Stimulated activated naive CD4-positive, alpha-beta T cell (primary cell): ENCODE results near the gene PTPRJ.

Experiments
- DNase-seq, 6 experiments: peaks; one replicate each; lab custom pipeline; 2025; lab: John Stamatoyannopoulos, UW

PTPRJ gene

DNA sequence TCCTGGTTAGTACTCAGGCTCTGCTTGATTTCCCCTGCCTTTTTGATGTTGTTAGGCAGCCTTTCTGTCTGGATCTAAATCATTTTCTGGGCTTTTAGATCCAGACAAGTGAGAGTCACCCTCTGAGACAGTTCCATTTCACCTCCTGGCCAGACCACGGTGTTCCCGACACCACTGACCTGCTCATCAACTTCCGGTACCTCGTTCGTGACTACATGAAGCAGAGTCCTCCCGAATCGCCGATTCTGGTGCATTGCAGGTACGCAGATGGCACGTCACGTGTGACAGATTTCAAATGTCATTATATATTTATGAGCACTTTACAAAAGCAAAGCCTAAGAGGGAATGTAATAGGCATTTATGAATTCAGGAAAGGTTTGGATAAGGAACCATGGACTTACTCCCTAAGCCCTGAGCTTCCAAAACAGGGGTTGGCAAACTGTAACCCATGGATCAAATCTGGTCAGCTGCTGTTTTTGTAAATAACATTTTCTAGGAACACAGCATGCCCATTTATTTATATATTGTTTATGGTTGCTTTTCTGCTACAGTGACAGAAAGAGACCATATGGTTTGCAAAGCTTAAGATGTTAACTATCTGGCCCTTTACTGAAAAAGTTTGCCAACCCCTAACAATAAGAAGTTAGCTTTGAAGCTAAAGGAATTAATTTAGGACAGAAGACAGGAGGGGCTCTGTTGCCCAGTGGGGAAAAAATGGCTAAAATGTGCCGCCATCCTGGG, 183.2 kb downstream of the PTPRJ start:
- no peak for DNase-seq

DNA sequence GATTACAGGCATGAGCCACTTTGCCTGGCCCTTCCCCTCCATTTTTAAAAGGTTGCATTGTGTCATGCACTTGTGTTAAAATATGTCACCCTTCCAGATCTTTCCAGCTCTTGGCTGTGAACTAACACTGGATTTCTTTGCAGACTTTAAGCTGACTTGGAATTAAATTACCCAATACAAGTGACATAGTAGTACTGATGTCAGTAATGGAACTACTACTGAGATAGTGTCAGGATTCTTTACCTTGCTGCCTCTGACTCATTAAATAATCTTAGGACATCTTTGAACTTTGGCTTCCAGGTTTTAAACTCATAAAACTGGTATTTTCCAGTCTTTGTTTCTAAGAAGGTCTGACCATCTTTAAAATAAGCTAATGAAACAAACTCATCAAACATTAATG, 184.5 kb downstream of the PTPRJ start:
- no peak for DNase-seq

DNA sequence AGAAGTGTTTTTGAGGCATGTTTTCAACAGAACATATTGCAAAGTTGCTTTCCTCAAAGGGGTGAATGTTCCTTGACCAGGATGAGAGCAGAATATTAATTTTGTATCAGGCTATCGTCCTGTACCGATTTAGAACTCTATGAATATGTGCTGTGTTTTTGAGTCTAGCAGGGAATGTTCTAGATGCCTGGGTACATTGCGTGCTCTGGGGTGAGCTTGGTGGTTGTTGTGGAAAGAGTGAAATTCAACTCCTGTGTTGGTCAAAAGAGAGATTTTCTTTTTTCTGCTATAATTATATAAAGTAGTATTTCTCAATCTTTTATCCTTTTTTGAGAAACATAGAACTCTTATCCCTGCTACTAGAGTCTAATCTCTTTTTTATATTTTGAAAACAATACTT, 185.1 kb downstream of the PTPRJ start:
- DNase-seq, result no peak

DNA sequence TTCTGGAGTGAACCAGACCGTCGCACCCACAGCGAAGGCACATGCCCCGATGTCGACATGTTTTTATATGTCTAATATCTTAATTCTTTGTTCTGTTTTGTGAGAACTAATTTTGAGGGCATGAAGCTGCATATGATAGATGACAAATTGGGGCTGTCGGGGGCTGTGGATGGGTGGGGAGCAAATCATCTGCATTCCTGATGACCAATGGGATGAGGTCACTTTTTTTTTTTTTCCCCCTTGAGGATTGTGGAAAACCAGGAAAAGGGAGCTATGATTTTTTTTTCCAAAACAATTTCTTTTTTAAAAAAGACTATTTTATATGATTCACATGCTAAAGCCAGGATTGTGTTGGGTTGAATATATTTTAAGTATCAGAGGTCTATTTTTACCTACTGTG, 187.0 kb downstream of the PTPRJ start:
- no peak for DNase-seq

DNA sequence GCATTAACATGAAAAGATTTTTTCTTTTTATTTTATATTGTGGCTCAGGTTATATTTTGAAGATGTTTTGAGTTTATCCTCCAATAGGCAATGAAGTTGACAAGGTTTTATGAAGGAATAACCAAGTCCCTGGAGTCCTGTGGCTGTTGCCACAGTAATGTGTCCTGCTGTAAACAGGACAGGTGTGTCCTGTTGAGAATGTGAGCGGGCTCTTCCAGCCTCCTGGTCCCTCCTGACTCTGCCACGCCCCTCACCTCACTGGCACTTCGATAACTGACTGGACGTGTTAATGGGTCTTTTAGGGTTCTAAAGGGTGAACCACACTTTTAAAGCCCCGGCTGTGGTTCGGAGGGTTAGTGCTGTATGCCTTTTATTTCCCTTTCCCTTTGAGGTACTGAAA, 188.5 kb downstream of the PTPRJ start:
- no peak for DNase-seq

DNA sequence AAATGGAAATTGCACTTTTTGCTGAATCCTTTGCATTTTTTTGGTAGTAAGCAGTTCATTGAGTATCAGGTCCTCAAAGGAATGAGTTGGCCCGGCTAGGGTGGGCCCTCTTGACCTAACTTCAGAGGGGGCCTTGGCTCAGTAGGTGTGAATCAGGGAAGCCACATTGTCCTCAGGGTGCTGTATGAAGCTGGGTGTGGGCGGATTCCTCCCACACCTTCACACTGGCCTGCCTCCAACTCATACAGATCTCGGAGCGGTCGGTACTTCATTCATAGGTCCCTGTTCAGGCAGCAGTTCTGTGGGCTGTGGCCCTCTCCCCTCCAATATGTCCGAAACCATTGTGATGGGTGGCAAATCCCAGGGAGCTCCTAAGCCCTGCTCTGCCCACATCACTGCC, 188.9 kb downstream of the PTPRJ start:
- no peak for DNase-seq

DNA sequence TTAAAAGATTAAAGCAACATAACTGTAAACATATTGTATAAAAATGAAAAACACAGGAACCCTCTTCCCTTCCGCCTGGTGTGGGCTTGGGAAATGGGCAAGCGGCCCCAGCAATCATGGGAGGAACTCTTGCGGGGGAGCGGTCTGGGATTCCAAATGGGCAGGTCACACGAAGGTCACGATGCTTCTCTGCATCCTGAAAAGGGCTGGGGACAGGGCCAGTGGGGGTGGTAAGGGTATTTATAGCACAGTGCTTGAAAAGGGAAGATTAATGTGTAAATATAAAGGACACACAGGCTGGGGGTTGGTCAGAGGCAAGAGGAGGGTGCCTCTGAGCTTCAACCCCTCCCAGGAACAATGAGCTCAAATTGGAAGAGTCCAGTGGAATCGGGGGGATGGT, 189.4 kb downstream of the PTPRJ start:
- DNase-seq, result no peak

DNA sequence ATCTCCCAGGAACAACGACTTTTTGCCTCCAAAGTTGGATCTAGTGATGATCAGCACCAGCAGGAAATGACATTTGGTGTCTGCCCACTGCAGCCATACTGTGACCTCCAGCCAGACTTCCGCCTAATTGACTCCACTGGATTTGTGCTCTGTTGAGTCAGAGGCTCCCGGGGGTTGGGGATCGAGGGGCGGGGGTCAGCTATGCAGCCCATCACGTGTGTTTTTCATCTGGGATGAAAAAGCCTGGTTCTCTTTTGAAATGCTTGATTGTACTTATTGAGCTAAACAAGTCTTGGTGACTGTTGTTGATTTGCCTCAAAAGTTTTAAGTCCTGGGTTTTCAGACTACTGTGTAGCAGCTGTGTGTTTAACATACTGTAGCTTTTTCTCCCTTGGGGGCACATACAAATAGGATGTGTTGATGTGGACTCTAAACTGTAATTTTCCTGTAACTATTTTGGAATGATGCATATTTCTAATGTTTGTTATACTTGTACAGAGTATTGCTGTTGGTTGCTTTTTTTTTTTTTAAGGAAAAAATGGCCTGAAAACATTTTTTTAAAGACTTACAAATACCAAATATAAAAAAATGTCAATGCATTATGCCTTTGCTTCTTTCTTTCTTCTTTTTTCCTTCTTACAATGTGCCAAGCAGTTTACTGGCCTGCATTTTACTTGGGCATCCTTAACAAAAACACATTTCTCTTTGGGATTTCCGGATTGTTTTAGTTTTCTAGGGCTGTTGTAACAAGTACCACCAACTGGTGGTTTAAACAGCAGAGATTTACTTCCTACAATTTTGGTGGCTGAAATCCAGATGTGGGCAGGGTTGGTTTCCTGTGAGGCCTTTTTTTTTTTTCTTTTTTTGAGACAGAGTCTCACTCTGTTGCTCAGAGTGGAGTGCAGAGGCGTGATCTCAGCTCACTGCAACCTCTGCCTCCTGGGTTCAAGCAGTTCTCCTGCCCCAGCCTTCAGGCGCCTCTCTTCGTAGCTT, 190.2 kb downstream of the PTPRJ start:
- DNase-seq, result peak in 1 of 6 experiments; percentile 11

DNA sequence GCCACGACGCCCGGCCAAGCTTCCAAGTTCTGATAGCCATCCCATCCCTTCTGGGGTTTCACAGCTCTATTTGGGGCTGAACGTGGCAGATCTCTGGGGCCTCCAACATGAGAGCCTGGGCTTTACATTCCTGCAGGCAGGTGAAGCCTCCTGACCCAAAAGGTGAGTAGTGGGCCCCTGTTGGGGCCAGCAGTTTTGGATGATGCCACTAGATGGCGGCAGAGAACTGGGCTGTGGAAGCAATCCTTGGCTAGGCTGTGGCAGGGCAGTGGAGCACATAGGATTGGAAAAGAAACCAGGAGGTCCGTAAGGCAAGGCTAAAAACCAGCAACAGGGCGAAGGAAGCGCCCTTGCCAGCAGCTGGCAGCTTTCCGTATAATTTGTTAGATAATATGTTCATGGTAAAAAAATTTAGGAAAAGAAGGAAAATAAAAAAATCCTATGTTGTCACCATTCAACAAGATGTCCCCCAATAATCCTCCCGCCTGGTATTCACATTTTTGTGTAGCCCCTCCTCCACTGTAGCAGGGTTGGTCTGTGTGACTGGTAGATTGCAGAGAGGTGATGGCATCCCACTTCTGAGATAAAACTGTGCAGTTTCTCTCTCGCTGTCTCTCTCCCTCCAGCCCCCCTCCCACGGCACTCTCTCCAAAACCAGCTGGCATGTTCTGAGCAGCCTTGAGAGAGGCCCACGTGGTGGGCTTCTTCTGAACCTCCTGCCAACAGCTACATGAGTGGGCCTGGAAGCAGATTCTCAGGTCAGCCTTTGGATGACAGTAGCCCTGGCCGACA, 192.7 kb downstream of the PTPRJ start:
- DNase-seq, result peak in 5 of 6 experiments; percentile 26 to 66 (median 46)

DNA sequence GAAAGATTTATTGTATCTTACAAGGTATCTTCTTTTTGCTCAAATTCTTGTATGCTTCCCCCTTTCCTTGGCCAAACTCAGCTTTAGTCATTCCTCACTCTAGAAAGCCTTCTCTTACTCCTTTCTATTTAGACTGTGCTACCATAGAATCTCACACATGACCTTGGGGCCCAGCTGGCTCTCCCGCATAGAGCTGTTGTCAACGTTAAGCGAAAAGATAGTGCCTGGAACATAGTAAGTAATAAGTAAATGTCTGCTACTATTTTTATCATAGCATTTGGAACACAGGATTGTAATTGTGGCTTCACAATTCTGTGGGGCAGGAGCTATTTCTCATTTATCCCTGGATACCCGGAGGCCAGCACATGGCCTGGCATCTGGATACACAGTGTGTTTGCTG, 197.3 kb downstream of the PTPRJ start:
- no peak for DNase-seq

DNA sequence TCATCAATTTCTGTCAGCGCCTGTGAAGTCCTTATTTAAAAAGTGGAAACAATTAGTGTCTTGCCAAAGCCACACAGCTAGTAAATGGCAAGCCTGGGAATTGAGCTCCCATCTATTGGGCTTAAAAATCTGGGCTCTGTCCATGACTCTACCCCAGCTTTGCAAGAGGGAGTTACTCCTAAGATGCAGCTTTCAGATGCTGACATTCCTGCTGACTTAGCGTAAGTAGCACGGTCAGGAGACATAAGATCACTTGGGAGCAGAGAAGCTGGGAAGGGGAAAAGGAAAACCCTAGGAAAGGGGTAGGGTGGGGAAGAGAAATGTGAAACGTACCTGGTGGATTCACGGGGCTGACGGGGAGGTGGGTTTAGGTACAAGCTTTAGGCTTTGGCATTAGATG, 200.3 kb downstream of the PTPRJ start:
- no peak for DNase-seq

DNA sequence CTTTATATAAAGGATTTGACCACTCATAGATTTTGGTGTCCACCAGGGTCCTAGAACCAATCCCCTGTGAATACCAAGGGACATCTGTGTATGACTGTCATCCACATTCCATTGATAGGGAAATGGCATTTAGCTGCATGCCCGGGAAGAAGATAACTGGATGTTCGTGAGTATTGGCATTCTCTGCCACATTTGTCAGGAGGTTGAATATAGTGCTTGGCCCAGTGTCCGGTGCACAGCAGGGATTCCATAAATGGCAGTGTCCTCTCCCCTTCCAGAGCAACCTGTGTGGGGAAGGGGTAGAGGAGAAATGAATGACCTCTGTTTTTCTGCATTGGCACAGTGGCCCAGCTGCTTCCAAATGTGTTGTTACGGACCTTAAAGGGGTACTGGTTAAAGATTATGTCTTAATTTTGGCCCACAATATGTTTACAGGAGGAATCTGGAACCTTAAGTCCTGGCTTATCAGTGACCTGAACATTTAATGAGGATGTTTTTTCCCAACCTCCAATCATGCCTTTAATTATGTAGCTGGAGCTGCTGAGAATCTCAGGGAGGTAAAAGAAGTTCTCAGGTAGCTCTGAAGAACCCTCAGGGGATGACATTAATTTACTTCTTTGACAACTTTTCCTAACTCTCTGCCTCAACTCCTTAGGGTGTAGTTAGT, 202.6 kb downstream of the PTPRJ start:
- no peak for DNase-seq

DNA sequence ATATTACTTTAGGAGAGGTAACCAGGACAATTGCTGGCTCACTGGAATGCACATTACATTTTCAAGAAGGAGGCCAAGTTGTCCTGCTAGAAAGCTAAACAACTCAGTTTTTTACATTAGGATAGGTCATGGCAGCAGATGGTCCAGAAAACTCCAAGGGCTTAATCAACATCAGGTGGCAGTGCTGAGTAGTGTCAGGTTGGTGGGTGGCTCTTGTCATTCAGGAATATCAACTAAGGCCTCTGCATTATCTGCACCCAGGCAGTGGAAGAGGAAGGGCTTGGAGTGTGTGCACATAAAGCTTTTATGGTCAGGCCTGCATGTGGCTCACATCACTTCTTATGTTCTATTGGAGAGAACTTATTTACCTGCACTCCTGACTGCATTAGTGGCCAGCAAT, 204.1 kb downstream of the PTPRJ start:
- no peak for DNase-seq

DNA sequence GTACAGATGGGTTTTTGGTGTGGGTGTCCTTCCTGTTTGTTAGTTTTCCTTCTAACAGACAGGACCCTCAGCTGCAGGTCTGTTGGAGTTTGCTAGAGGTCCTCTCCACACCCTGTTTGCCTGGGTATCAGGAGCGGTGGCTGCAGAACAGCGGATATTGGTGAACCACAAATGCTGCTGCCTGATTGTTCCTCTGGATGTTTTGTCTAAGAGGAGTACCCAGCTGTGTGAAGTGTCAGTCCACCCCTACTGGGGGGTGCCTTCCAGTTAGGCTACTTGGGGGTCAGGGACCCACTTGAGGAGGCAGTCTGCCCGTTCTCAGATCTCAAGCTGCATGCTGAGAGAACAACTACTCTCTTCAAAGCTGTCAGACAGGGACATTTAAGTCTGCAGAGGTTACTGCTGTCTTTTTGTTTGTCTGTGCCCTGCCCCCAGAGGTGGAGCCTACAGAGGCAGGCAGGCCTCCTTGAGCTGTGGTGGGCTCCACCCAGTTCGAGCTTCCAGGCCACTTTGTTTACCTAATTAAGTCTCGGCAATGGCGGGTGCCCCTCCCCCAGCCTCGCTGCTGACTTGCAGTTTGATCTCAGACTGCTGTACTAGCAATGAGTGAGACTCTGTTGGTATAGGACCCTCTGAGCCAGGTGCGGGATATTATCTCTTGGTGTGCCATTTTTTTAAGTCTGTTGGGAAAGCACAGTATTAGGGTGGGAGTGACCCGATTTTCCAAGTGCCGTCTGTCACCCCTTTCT, 210.7 kb downstream of the PTPRJ start:
- peak in 4 of 6 experiments; percentile 20 to 73 (median 58) for DNase-seq

DNA sequence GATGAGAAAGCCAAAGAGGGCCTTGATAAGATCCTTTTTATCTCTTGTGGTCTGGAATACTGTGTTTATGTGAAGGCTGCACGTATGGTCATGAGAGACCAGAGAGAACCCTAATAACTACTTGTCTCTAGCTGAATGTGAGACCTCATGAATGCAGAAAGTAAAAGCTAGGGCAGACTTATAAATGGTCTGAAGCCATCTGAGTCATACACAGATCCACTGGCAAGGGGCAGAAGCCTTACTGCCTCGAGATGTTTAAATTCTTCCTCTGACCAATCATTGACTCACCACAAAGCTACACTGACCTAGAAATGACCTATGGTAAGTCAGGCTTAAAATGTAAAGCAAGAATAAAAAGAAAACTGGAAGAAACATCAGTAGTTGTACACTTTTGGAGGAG, 213.5 kb downstream of the PTPRJ start:
- no peak for DNase-seq

DNA sequence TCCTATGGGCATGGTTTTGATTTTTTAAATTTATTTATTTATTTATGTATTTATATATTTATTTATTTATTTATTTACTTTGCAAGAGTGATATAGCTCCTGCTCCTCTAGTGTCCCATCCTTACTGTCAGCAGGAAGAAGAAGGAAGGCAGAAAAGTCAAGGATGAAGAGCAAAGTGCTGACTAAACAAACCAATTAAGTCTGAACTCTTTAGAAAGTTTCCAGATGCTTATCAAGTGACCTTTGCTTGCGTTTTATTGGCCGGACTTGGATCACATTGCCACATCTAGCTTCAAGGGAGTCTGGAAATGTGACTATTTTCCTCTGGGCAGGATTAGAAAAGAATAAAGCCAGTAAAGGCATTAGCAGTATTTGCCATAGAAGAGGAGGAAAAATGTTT, 227.5 kb downstream of the PTPRJ start:
- no peak for DNase-seq

DNA sequence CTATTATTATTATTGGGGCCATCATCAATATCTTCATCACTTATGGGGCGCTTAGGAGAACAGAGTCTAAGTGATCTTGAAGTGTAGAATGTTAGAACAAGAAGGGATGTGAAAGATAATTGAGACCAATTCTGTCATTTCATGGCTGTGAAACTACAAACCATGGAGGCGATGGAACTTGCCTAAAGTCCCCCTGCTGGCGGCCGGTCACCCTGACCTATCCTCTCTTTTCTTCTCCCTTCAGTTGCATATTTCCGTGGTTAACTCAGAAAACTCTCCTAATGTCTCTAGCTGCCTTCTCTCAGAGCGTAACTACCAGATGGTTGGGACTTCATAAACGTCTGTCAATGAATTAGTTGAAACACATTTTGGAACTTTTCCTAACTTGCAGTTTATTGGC, 229.7 kb downstream of the PTPRJ start:
- no peak for DNase-seq

DNA sequence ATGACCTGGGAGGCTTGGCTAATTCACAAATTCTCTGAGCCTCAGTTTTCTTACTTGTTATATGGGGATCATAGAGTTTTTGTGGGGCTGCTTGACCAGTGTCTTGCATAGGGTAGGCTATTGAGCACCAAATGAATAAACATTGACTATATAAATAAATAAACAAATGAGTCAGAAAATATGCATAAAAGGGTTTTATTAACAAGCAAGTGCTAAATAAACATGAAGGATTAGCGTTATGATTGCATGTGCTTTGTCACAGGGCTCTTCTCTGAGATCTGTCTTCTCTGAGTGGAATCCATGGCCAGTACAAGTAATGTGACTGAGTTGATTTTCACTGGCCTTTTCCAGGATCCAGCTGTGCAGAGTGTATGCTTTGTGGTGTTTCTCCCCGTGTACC, 236.2 kb downstream of the PTPRJ start, which contains the start of gene OR4B1:
Gene OR4B1 (plus strand): TSS at position 301 of the 400 bp plus-strand sequence. CDS start 0 bp downstream, at position 301.
- DNase-seq, result no peak
